Right lobe of liver (tissue), 4 donors: ENCODE results near the gene MPG.

Source experiments
- POLR2A ChIP-seq: fragments of 450-650 bp; IDR thresholded peaks from one replicate; pipeline ENCODE4 v1.6.1; 2017; ENCODE audit warnings: antibody characterized with exemption, mild to moderate bottlenecking
- TF ChIP-seq, protein P1 (sequence below), 4 donors: fragments of 200-600 bp in 3 of 4; fragments of 450-650 bp in 1 of 4; IDR thresholded peaks; one replicate each; pipeline versions ENCODE4 v1.5.1 to v1.8.0; 2016 to 2022; ENCODE audit warnings: antibody characterized with exemption in 4 of 4, mild to moderate bottlenecking in 2 of 4
- donor health status: DM: no; HTN: no; CAD: no.
- donor health status: DM: no; HTN: no; CAD: no.
- donor health status: DM: no; HTN: yes; CAD: no.

GRCh38 chr16:34648-34987, 43.4 kb upstream of the MPG start:
- TF ChIP-seq, protein P1, sequence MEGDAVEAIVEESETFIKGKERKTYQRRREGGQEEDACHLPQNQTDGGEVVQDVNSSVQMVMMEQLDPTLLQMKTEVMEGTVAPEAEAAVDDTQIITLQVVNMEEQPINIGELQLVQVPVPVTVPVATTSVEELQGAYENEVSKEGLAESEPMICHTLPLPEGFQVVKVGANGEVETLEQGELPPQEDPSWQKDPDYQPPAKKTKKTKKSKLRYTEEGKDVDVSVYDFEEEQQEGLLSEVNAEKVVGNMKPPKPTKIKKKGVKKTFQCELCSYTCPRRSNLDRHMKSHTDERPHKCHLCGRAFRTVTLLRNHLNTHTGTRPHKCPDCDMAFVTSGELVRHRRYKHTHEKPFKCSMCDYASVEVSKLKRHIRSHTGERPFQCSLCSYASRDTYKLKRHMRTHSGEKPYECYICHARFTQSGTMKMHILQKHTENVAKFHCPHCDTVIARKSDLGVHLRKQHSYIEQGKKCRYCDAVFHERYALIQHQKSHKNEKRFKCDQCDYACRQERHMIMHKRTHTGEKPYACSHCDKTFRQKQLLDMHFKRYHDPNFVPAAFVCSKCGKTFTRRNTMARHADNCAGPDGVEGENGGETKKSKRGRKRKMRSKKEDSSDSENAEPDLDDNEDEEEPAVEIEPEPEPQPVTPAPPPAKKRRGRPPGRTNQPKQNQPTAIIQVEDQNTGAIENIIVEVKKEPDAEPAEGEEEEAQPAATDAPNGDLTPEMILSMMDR (IDR thresholded peaks at IDR 0.05) = no peak
- no peak for TF ChIP-seq POLR2A
